Tibial artery (tissue), 4 donors: ENCODE measurements around the gene SON.
A peak's percentile ranks its signal among the peaks of the same experiment; 100 is the strongest.

Experiments used
- DNase-seq, 2 donors: peaks; one replicate each; pipeline ENCODE4 v3.0.0-alpha.2; 2019
- H3K27ac ChIP-seq, 2 donors: fragments of 200-600 bp; sonication (generic) in 1 of 2; 1 replicate in 1 of 2; 2 replicates in 1 of 2; pipeline ENCODE4 v1.5.1; 2018 to 2019; ENCODE audit warnings: mild to moderate bottlenecking in 1 of 2
- H3K27me3 ChIP-seq, 2 donors: fragments of 200-600 bp; sonication (generic) in 1 of 2; one replicate each; pipeline versions ENCODE4 v1.5.1 to v1.6.0; 2016 to 2019
- H3K36me3 ChIP-seq, 3 donors: fragments of 200-600 bp; sonication (generic) in 2 of 3; one replicate each; pipeline ENCODE4 v1.5.1; 2016 to 2019; ENCODE audit warnings: mild to moderate bottlenecking in 2 of 3
- H3K4me1 ChIP-seq, 4 donors: fragments of 200-600 bp; sonication (generic) in 2 of 4; 1 replicate in 3 of 4; 2 replicates in 1 of 4; pipeline ENCODE4 v1.5.1; 2016 to 2019
- H3K4me3 ChIP-seq, 2 donors: fragments of 200-600 bp; sonication (generic) in 1 of 2; 1 replicate in 1 of 2; 2 replicates in 1 of 2; pipeline ENCODE4 v1.5.1; 2018 to 2019; ENCODE audit warnings: mild to moderate bottlenecking in 2 of 2
- H3K9me3 ChIP-seq, 3 donors: fragments of 200-600 bp; sonication (generic) in 1 of 3; one replicate each; pipeline ENCODE4 v1.5.1; 2016 to 2019
- intact Hi-C: fragments of 100-400 bp; cut with DNase I; formaldehyde crosslinking; loops from one replicate; pipeline ENCODE4 v1.15.0; 2023; ENCODE audit warnings: low total_unique reads
- TF ChIP-seq, protein P1 (sequence below), 2 experiments: fragments of 200-600 bp in 1 of 2; fragments of 450-650 bp in 1 of 2; IDR thresholded peaks; one replicate each; pipeline ENCODE4 v1.5.1; 2017 to 2019; ENCODE audit warnings: antibody characterized with exemption in 2 of 2, mild to moderate bottlenecking in 1 of 2, moderate library complexity in 1 of 2

The SON gene

DNA sequence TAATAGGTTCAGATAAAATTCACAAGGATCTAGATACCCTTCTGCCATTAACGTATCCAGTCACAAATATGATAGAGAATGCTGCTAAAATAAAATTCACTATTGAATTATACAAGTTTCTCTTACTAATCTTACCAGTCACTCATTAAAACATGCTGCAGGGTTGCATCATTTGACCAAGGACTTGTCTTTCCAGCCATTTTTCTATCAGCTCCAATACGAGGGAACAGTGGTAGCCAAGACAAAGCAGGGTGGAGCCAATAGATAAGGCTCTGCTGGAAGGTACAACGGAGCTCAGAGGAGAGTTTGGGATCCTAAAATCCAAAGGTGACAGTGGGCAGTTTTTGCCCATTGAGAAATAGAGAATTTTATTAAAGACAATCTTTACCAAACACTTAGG lies 41.6 kb downstream of the SON start:
- Histone ChIP-seq H3K4me3 (no peak overlapping the region), H3K9me3 (no peaks in the 10 kb centered on the region), H3K4me1 (peaks cover 0 to 11% (median 7%) of the 10 kb centered on the region in 4 donors), H3K36me3 (no peaks in the 10 kb centered on the region), H3K27ac (no peak overlapping the region), H3K27me3 (no peaks in the 10 kb centered on the region)
- intact Hi-C loops = no loop called here
- no peak for DNase-seq
- TF ChIP-seq, protein P1, sequence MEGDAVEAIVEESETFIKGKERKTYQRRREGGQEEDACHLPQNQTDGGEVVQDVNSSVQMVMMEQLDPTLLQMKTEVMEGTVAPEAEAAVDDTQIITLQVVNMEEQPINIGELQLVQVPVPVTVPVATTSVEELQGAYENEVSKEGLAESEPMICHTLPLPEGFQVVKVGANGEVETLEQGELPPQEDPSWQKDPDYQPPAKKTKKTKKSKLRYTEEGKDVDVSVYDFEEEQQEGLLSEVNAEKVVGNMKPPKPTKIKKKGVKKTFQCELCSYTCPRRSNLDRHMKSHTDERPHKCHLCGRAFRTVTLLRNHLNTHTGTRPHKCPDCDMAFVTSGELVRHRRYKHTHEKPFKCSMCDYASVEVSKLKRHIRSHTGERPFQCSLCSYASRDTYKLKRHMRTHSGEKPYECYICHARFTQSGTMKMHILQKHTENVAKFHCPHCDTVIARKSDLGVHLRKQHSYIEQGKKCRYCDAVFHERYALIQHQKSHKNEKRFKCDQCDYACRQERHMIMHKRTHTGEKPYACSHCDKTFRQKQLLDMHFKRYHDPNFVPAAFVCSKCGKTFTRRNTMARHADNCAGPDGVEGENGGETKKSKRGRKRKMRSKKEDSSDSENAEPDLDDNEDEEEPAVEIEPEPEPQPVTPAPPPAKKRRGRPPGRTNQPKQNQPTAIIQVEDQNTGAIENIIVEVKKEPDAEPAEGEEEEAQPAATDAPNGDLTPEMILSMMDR (IDR thresholded peaks at IDR 0.05) = no peak

DNA sequence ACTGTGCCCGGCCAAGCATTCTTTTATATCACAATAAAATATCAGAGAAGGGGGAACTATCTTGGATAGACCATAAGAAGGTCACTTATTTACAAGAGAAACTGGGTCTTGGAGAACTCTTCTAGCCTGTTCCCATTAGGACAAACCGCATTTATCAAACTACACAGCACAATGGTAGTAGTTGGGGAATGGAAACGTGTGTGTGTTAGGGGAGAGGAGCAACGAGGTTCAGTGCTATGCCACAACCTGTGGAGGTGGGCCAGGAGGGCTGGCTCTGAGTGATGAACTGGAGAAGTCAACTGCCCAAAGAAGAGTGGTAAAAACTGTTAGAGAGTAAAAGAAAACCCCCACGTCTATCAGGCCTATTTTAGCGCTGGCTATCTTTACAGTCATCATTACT lies 44.1 kb downstream of the SON start:
- H3K4me3 ChIP-seq = no peak overlapping the region
- H3K36me3 ChIP-seq = no peaks in the 10 kb centered on the region
- intact Hi-C loops = no loop called here
- no peaks in the 10 kb centered on the region for H3K9me3 ChIP-seq
- no peaks in the 10 kb centered on the region for H3K27me3 ChIP-seq
- no peak overlapping the region for H3K27ac ChIP-seq
- DNase-seq = no peak
- TF ChIP-seq, protein P1 (IDR thresholded peaks at IDR 0.05) = no peak
- H3K4me1 ChIP-seq = peaks cover 0 to 11% (median 7%) of the 10 kb centered on the region in 4 donors

DNA sequence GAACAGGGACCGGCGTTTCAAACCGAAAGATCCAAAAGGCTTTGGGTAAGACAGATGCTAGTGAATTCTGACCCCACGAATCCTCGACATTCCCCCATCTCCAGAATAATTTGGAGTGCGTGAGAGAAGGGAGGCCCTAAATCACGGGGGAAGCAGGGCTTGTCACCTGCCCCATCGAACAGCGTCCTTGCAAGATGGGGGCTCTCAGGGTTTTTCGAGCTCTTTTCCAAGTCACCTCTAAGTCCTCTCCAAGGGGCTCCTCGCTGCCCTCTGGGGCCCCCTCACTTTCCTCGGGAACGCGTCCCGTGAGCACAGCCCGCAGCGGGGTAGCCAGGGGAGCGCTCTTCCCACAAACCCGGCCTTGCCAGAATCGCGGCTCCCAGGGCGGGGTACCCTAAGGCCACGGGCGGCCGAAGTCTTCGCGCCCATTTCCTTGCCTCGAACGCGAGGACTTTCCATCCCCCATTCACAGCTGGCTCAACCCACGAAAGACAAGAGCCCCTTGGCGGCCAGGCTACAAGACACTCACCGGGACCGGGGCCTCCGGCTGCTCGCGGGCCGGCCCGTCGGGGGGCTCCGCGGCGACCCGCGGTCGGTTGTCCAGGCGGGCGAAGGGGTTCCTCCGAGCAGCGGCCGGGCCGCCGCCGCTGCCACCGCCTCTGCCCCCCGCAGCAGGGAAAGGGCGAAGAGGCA lies 45.1 kb downstream of the SON start:
- intact Hi-C loops = no loop called here
- no peaks in the 10 kb centered on the region for H3K27me3 ChIP-seq
- peaks cover 0 to 4% (median 0%) of the 10 kb centered on the region in 3 donors for H3K36me3 ChIP-seq
- TF ChIP-seq, protein P1 (IDR thresholded peaks at IDR 0.05) = peak in 1 of 2 experiments; percentile 17
- peak overlapping the region; percentile 73 to 85 for H3K4me3 ChIP-seq
- peaks cover 0 to 11% (median 7%) of the 10 kb centered on the region in 4 donors for H3K4me1 ChIP-seq
- H3K9me3 ChIP-seq = no peaks in the 10 kb centered on the region
- peak overlapping the region; percentile 72 to 83 for H3K27ac ChIP-seq
- DNase-seq = peak in 1 of 2 donors; percentile 21

DNA sequence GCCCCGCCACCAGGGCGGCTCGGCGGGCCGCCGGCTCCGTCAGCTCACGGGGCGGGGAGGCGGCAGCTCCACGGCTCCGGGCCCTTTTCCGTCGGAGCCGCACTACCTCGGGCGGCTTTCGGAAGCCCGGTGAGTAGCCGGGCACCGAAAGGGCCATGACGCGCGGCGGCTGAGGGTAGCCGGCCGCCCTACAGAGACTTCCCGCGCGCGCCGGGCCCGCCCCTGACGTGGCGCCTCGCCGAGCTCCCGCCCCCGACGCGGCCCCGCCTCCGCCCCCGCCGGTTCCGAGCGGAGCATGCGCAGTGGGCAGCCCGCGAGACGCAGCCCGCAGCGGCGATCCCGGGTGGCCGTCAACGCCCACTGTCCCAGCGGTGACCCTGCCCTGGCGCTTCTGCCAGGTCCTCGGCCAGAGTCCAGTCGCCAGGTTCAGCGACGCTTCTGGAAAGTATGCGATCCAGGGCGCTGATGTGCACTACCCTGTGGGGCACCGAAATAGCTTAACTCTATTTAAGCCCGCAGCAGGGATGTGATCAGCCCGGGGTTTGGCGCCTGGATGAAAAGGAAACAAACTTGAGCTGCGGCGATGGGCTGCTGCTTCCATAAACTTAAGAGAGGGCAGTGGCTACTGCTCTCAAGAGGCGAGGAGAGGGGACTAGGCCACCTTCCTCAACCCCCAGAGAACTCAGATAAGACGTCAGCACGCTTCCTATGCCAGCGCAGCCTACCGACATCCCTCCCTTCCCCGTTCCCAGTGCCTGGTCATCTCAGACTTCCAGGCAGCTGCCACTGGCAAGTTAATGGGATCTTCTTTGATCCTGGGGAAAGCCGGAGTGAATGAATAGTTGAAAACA lies 45.9 kb downstream of the SON start, which contains the start of gene DONSON:
Gene DONSON (minus strand): TSS at position 200 of the 851 bp plus-strand sequence. CDS start 43 bp downstream, at position 157.
- DNase-seq = peak; percentile 69 to 91
- TF ChIP-seq, protein P1 (IDR thresholded peaks at IDR 0.05) = no peak
- Histone ChIP-seq H3K27ac (peak within 1 kb of the TSS; percentile 72 to 83), H3K36me3 (peaks cover 0 to 12% (median 0%) of the 10 kb centered on the region in 3 donors), H3K27me3 (no peaks in the 10 kb centered on the region), H3K4me3 (peak within 1 kb of the TSS; percentile 73 to 85), H3K4me1 (peaks cover 0 to 11% (median 7%) of the 10 kb centered on the region in 4 donors), H3K9me3 (no peaks in the 10 kb centered on the region)
- intact Hi-C loops = no loop called here

DNA sequence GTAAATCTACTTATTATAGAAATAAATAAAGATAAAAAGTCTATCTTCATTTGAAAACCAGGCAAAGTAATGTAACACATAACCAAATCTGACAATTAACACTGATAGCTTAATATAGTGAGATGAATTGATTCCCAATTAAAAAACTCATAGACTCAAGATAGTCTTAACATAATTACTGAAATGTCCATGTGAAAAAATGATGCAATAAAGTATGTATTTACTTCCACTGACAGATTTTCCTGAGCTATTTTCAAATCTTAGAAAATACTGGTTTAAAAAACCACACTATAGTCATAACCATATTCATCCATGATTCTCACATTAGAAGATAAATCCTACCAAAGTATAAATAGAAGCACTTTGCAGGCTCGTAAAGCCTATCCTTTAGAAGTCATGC lies 55.2 kb downstream of the SON start:
- H3K27ac ChIP-seq = no peak overlapping the region
- peaks cover 69 to 96% (median 73%) of the 10 kb centered on the region in 3 donors for H3K36me3 ChIP-seq
- TF ChIP-seq, protein P1 (IDR thresholded peaks at IDR 0.05) = no peak
- no peak overlapping the region for H3K4me3 ChIP-seq
- H3K27me3 ChIP-seq = no peaks in the 10 kb centered on the region
- no peaks in the 10 kb centered on the region for H3K9me3 ChIP-seq
- DNase-seq = no peak
- no peaks in the 10 kb centered on the region for H3K4me1 ChIP-seq
- intact Hi-C loops = no loop called here
